Measurements from ENCODE around the gene MALAT1. TPM values are rescaled to one million over a fixed set of nuclear protein-coding genes. Genes with fewer than 3 reads are reported as not detected.
"Not testable (repeated sequence)": the region's sequence is repeated elsewhere in the genome, so short reads cannot be mapped to it uniquely, and the experiment has no call there.

The MALAT1 gene
- total RNA-seq, 8 experiments from 2014 or later, result 4,364 to 49,781 (median 11,043) TPM

DNA sequence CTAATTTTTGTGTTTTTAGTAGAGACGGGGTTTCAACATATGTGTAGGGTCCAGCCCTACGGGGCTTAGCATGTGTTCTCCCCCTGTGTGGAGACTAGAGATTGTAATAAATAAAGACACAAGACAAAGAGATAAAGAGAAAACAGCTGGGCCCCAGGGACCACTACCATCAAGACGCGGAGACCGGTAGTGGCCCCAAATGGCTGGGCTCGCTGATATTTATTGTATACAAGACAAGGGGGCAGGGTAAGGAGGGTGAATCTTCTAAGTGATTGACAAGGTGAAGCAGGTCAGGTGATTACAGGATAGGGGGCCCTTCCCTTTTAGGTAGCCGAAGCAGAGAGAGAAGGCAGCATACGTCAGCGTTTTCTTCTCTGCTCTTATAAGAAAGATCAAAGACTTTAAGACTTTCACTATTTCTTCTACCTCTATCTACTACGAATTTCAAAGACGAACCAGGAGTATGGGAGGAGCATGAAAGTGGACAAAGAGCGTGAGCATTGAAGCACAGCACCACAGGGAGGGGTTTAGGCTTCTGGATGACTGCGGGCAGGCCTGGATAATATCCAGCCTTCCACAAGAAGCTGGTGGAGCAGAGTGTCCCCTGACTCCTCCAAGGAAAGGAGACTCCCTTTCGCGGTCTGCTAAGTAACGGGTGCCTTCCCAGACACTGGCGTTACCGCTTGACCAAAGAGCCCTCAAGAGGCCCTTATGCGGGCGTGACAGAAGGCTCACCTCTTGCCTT lies 23.1 kb downstream of the MALAT1 start:
- in situ Hi-C loops (cut with MboI; ENCODE audit: low pct_unique_long_range_greater_than_20kb in 2 of 9, low sequenced_read_pairs in 9 of 9, unreplicated experiment in 9 of 9), result loop anchor here in 4 of 9 experiments (25.0 kb wide), 2 partner anchors 110 to 160 kb away; partner anchors contain the start of genes NEAT1 (in 3 of the 4) and TIGD3 (in 1 of the 4)
- H3K4me3 ChIP-seq; ATAC-seq (replicated peaks in 6 of 8); H3K27ac ChIP-seq: not testable (repeated sequence)
- 17 to 81% (median 50%) methylated on average over 1 to 10 of the region's 20 CpGs for WGBS, 10 experiments
- H3K4me1 ChIP-seq (replicated peaks in 1 of 2), result peaks cover 19 to 24% of the 10 kb centered on the region in 2 donors

DNA sequence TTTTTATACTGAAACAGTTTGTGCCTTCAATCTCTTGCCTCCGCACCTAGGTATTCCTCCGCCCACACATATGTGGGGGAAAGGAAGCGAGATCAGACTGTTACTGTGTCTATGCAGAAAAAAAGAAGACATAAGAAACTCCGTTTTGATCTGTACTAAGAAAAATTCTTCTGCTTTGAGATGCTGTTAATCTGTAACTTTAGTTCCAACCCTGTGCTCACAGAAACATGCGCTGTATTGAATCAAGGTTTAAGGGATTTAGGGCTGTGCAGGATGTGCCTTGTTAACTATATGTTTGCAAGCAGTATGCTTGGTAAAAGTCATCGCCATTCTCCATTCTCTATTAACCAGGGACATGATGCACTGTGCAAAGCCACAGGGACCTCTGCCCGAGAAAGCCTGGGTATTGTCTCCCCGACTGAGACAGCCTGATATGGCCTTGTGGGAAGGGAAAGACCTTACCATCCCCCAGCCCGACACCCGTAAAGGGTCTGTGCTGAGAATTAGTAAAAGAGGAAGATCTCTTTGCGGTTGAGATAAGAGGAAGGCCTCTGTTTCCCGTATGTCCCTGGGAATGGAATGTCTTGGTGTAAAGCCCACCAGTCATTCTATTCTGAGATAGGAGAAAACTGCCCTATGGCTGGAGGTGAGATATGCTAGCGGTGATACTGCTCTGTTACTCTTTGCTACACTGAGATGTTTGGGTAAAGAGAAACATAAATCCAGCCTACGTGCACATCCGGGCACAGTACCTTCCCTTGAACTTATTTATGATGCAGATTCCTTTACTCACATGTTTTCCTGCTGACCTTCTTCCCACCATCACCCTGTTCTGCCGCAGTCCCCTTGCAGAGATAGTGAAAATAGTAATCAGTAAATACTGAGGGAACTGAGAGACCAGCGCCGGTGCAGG lies 24.1 kb downstream of the MALAT1 start:
- WGBS, 10 experiments, result 57 to 100% (median 67%) methylated on average over 3 to 12 of the region's 18 CpGs
- in situ Hi-C loops (cut with MboI; ENCODE audit: low pct_unique_long_range_greater_than_20kb in 2 of 9, low sequenced_read_pairs in 9 of 9, unreplicated experiment in 9 of 9), result loop anchor here in 4 of 9 experiments (25.0 kb wide), 2 partner anchors 111 to 161 kb away; partner anchors contain the start of genes NEAT1 (in 3 of the 4) and TIGD3 (in 1 of the 4)
- peaks cover 19 to 24% of the 10 kb centered on the region in 2 donors for H3K4me1 ChIP-seq (replicated peaks in 1 of 2)
- ATAC-seq (replicated peaks in 6 of 8); H3K4me3 ChIP-seq; H3K27ac ChIP-seq: not testable (repeated sequence)

DNA sequence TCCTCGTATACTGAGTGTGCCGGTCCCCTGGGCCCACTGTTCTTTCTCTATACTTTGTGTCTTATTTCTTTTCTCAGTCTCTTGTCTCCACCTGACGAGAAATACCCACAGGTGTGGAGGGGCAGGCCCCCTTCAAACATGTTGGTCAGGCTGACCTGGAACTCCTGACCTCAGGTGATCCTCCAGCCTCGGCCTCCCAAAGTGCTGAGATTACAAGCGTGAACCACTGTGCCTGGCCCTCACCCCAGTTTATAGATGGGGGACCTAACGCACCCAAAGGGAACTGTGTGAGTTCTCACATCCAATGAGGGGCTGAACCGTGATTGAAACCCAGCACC lies 24.8 kb downstream of the MALAT1 start:
- not testable (repeated sequence) for H3K27ac ChIP-seq; ATAC-seq (replicated peaks in 6 of 8); H3K4me3 ChIP-seq
- in situ Hi-C loops (cut with MboI; ENCODE audit: low pct_unique_long_range_greater_than_20kb in 2 of 9, low sequenced_read_pairs in 9 of 9, unreplicated experiment in 9 of 9), result loop anchor here in 4 of 9 experiments (25.0 kb wide), 2 partner anchors 111 to 161 kb away; partner anchors contain the start of genes NEAT1 (in 3 of the 4) and TIGD3 (in 1 of the 4)
- peaks cover 19 to 24% of the 10 kb centered on the region in 2 donors for H3K4me1 ChIP-seq (replicated peaks in 1 of 2)
- WGBS, 10 experiments, result 83 to 100% (median 100%) methylated on average over 1 to 4 of the region's 7 CpGs; no CpG with 5 or more reads in 3 of the 10 experiments

DNA sequence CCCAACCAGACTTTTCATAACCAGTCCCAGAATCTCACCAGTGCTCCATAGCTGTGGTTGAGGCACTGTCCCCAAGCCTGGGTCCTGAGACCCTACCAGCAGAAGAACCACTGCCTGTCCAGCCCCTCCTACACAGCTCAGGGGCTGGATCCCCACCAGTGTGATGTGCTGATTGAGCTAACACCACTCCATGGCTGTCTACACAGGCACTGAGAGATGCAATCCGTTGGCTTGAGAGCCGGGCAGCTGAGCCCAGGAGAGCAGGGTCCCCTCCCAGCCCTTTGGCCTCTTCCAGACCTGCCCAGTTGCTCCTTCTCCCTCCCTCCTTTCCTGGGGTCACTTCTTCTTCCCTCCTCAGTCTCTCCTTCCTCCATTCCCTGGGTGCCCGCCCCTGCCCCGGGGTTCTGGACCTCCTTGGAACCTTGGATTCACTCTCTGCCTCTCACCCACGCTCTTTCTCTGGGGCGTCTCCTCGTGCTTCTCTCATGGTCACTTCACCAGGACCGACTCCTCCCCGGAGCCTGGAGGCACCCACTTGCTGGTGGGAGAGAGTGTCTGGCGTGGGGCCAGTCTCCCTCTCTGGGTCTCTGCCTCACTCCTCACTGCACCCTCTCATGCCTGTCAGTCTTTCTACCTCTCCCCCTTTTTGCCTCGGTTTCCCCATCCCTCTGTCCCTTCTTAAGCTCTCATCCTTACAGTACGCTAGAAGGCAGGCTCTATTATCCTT lies 25.3 kb downstream of the MALAT1 start:
- H3K27ac ChIP-seq, result peak overlapping the region in 1 of 2 donors; percentile 17

DNA sequence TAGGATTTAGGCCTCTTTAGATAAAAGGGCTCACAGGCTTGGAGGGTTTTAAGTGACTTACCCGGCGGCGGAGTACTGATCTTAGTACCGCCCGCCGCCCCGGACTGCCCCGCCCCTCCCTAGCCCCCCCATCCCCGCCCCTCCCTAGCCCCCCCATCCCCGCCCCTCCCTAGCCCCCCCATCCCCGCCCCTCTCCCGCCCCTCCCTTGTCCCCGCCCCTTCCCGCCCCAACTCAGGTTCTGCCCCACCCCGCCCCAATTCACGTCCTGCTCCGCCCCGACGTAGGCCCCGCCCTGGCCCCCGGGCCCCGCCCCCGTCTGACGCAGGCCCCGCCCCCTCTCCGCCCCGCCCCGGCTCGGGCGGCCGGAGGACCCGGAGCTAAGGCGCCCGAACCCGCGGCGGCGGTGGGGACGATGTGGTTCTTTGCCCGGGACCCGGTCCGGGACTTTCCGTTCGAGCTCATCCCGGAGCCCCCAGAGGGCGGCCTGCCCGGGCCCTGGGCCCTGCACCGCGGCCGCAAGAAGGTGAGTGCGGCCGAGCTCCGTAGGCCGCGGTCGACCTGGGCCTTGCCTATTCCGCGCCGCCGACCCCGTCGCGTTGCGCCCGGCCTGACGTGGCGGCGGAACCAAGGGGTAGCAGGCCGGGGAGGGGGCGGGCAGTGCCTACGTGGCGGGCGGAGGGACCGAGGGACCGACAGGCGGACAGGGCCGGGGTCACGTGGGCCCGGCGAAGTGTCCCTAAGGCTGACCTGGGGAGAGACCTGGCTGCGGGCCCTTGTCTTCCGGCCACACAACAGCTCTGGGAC lies 26.1 kb downstream of the MALAT1 start, which contains the start of gene SCYL1:
Gene SCYL1 (plus strand): TSS at position 343 of the 805 bp plus-strand sequence. CDS start 71 bp downstream, at position 414.
- H3K4me1 ChIP-seq (replicated peaks in 1 of 2), result peaks cover 19 to 24% of the 10 kb centered on the region in 2 donors
- ATAC-seq (replicated peaks in 6 of 8), result peak; percentile 61 to 78 (median 72)
- 0% methylated on average over 1 of the region's 82 CpGs; no CpG with 5 or more reads in 9 of the 10 experiments for WGBS, 10 experiments
- H3K27ac ChIP-seq, result peak within 1 kb of the TSS; percentile 64 to 89
- H3K4me3 ChIP-seq, result peak within 1 kb of the TSS; percentile 79 to 100 (median 97)
- in situ Hi-C loops (cut with MboI; ENCODE audit: low pct_unique_long_range_greater_than_20kb in 2 of 9, low sequenced_read_pairs in 9 of 9, unreplicated experiment in 9 of 9), result loop anchor here in 4 of 9 experiments (25.0 kb wide), 2 partner anchors 113 to 163 kb away; partner anchors contain the start of genes NEAT1 (in 3 of the 4) and TIGD3 (in 1 of the 4)

More for the DNA sequence above, 25.3 kb downstream of the MALAT1 start:
- Histone ChIP-seq H3K4me1 (replicated peaks in 1 of 2) (peaks cover 19 to 24% of the 10 kb centered on the region in 2 donors), H3K4me3 (peak overlapping the region; percentile 79 to 100 (median 97))
- in situ Hi-C loops (cut with MboI; ENCODE audit: low pct_unique_long_range_greater_than_20kb in 2 of 9, low sequenced_read_pairs in 9 of 9, unreplicated experiment in 9 of 9), result loop anchor here in 4 of 9 experiments (25.0 kb wide), 2 partner anchors 112 to 162 kb away; partner anchors contain the start of genes NEAT1 (in 3 of the 4) and TIGD3 (in 1 of the 4)
- peak; percentile 49 to 64 (median 62) for ATAC-seq (replicated peaks in 6 of 8)
- 0 to 65% (median 25%) methylated on average over 1 to 9 of the region's 12 CpGs; no CpG with 5 or more reads in 3 of the 10 experiments for WGBS, 10 experiments

DNA sequence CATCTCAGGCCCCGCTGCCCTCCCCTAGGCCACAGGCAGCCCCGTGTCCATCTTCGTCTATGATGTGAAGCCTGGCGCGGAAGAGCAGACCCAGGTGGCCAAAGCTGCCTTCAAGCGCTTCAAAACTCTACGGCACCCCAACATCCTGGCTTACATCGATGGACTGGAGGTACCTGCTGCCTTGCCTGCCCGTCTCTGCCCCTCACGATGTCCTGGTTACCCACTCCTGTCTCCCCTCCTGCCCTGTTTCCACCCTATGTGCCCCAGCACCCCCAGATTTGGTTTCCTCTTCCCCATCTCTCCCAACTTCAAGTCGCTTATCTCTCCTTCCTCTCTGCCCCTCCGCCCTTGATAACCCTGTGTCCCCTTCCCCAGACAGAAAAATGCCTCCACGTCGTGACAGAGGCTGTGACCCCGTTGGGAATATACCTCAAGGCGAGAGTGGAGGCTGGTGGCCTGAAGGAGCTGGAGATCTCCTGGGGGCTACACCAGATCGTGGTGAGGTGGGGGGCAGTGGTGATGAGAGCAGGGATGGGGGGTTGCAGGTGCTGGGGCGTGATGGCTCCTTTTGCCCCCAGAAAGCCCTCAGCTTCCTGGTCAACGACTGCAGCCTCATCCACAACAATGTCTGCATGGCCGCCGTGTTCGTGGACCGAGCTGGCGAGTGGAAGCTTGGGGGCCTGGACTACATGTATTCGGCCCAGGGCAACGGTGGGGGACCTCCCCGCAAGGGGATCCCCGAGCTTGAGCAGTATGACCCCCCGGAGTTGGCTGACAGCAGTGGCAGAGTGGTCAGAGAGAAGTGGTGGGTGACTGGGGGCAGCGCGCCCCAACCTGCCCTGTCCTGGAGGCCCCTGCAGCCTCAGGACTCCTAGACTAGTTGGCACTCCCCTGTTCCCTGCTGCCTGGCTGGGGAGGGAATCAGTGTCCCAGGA lies 27.0 kb downstream of the MALAT1 start:
- Histone ChIP-seq H3K4me3 (peak overlapping the region; percentile 79 to 100 (median 97)), H3K4me1 (replicated peaks in 1 of 2) (peaks cover 19 to 24% of the 10 kb centered on the region in 2 donors), H3K27ac (peak overlapping the region; percentile 64 to 89)
- WGBS, 10 experiments, result 0 to 80% (median 20%) methylated on average over 1 to 3 of the region's 31 CpGs; no CpG with 5 or more reads in 6 of the 10 experiments
- ATAC-seq (replicated peaks in 6 of 8), result no peak
- in situ Hi-C loops (cut with MboI; ENCODE audit: low pct_unique_long_range_greater_than_20kb in 2 of 9, low sequenced_read_pairs in 9 of 9, unreplicated experiment in 9 of 9), result no loop called here

DNA sequence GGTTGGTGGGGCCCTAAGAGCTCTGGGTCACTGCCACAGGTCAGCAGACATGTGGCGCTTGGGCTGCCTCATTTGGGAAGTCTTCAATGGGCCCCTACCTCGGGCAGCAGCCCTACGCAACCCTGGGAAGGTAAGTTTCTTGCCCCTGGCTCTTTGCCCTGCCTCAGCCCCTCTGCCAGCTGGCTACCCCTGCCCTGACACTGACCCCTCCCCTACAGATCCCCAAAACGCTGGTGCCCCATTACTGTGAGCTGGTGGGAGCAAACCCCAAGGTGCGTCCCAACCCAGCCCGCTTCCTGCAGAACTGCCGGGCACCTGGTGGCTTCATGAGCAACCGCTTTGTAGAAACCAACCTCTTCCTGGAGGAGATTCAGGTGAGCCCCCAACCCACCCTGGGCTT lies 27.9 kb downstream of the MALAT1 start:
- WGBS, 10 experiments, result no CpG with 5 or more reads among the region's 8 CpGs
- Histone ChIP-seq H3K27ac (no peak overlapping the region), H3K4me3 (no peak overlapping the region), H3K4me1 (replicated peaks in 1 of 2) (peaks cover 17 to 24% of the 10 kb centered on the region in 2 donors)
- ATAC-seq (replicated peaks in 6 of 8), result no peak
- in situ Hi-C loops (cut with MboI; ENCODE audit: low pct_unique_long_range_greater_than_20kb in 2 of 9, low sequenced_read_pairs in 9 of 9, unreplicated experiment in 9 of 9), result no loop called here

DNA sequence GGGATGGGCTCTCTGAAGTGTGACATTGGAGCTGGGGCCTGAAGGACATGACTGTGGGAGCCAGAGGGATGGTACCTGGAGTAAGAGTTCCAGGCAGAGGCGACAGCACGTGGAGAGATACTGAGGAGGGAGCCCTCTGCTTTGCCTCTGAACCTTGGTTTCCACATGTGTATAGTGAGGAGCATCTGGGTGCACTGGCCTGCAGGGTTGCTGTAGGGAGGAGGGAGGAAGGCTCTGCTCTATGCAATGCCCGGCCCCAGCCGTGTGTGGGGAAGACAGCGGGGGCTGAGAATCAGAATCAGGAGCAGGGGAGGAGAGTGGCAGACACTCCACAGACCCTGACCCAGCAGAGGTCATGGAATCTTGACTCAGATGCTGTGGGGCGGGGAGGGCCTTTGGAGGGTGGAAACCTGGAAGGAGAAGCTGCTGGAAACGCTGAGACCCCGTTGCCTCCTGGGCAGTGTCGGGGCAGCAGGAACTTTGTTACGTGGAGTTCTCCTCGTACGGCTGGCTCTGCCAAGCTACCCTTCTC lies 30.0 kb downstream of the MALAT1 start:
- Histone ChIP-seq H3K4me3 (no peak overlapping the region), H3K27ac (no peak overlapping the region), H3K4me1 (replicated peaks in 1 of 2) (peaks cover 11% of the 10 kb centered on the region in 2 donors)
- in situ Hi-C loops (cut with MboI; ENCODE audit: low pct_unique_long_range_greater_than_20kb in 2 of 9, low sequenced_read_pairs in 9 of 9, unreplicated experiment in 9 of 9), result no loop called here
- WGBS, 10 experiments, result 69 to 88% (median 79%) methylated on average over 2 to 10 of the region's 12 CpGs; no CpG with 5 or more reads in 5 of the 10 experiments
- ATAC-seq (replicated peaks in 6 of 8), result no peak

DNA sequence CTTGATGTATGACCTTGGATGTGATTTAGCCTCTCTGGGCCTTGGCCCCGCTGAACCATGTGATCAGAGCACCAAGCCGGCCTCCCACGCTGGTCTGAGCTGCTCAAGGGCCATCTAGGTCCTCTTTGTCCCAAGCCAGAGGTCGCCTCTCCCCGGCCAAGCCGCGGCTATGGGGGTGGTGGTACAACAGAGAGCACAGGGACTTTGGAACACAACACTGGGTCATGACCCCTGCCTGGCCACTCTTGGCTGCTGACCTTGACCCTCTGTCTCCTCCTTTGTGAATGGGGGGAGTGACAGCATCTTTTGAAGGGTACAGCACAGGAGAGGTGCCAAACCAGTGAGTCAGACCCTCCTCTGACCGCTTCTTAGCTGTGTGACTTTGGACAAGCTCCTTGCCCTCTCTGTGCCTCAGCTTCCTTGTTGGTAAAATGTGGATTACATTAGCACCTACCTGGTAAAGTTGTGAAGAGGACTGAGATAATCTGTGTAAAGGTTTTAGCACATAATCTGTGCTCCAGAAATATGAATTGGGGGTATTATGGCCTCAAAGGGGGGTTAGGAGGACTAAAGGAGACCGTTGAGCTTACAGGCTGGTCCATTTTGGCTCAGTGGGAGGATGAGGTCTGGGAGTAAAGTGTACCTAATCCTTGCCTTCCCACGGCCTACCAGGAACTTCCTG lies 30.8 kb downstream of the MALAT1 start:
- no peak overlapping the region for H3K27ac ChIP-seq
- H3K4me3 ChIP-seq, result no peak overlapping the region
- ATAC-seq (replicated peaks in 6 of 8), result no peak
- in situ Hi-C loops (cut with MboI; ENCODE audit: low pct_unique_long_range_greater_than_20kb in 2 of 9, low sequenced_read_pairs in 9 of 9, unreplicated experiment in 9 of 9), result no loop called here
- peaks cover 6% of the 10 kb centered on the region in 2 donors for H3K4me1 ChIP-seq (replicated peaks in 1 of 2)
- WGBS, 10 experiments, result 67 to 100% (median 92%) methylated on average over 1 to 5 of the region's 10 CpGs; no CpG with 5 or more reads in 3 of the 10 experiments

DNA sequence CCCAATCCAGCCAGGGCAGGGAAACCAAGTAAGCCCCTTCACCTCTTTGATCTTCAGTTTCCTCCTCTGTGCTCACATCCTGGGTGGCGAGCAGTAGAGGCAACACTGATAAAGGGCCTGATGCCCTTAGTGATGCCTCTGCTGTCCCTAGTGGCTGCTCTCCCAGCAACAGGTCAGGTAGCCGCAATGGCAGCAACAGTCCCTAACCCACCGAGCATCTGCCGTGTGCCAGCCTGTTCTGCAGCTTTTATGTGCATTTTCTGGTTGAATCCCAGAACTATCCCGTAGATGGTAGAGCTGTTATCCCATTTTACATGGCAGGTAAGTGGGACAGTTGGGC lies 31.3 kb downstream of the MALAT1 start:
- in situ Hi-C loops (cut with MboI; ENCODE audit: low pct_unique_long_range_greater_than_20kb in 2 of 9, low sequenced_read_pairs in 9 of 9, unreplicated experiment in 9 of 9), result no loop called here
- no peak overlapping the region for H3K4me3 ChIP-seq
- H3K4me1 ChIP-seq (replicated peaks in 1 of 2), result peaks cover 6% of the 10 kb centered on the region in 2 donors
- 72 to 100% (median 89%) methylated on average over 1 to 4 of the region's 5 CpGs; no CpG with 5 or more reads in 4 of the 10 experiments for WGBS, 10 experiments
- H3K27ac ChIP-seq, result no peak overlapping the region
- peak in 1 of 8 experiments; percentile 38 for ATAC-seq (replicated peaks in 6 of 8)

Measured in motor neuron (in vitro differentiated cells).